ENCODE results near the gene CASZ1.

- no peak for TF ChIP-seq CTCF (IDR thresholded peaks at IDR 0.05)
- TF ChIP-seq EP300 (IDR thresholded peaks at IDR 0.05) = no peak
- TF ChIP-seq POLR2A (IDR thresholded peaks at IDR 0.05) = no peak
These were observed 62.7 kb downstream of the CASZ1 start for GRCh38 chr1:10733474-10734366.
